ENCODE measurements around the gene RAB7B.

Gene RAB7B

GRCh38 chr1:206014601-206015000 lies 11.4 kb upstream of the RAB7B start:
- DNase-seq (ENCODE audit: low read depth in 2 of 2), result no peak
- H3K4me3 ChIP-seq (replicated peaks in 1 of 2; ENCODE audit: low read depth in 2 of 2, low read length in 2 of 2), result no peak overlapping the region
- TF ChIP-seq, protein P1, sequence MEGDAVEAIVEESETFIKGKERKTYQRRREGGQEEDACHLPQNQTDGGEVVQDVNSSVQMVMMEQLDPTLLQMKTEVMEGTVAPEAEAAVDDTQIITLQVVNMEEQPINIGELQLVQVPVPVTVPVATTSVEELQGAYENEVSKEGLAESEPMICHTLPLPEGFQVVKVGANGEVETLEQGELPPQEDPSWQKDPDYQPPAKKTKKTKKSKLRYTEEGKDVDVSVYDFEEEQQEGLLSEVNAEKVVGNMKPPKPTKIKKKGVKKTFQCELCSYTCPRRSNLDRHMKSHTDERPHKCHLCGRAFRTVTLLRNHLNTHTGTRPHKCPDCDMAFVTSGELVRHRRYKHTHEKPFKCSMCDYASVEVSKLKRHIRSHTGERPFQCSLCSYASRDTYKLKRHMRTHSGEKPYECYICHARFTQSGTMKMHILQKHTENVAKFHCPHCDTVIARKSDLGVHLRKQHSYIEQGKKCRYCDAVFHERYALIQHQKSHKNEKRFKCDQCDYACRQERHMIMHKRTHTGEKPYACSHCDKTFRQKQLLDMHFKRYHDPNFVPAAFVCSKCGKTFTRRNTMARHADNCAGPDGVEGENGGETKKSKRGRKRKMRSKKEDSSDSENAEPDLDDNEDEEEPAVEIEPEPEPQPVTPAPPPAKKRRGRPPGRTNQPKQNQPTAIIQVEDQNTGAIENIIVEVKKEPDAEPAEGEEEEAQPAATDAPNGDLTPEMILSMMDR (IDR thresholded peaks at IDR 0.05; ENCODE audit: low read depth, low read length), result no peak

GRCh38 chr1:206013026-206013795 lies 10.0 kb upstream of the RAB7B start:
- no peak for DNase-seq (ENCODE audit: low read depth in 2 of 2)
- no peak overlapping the region for H3K4me3 ChIP-seq (replicated peaks in 1 of 2; ENCODE audit: low read depth in 2 of 2, low read length in 2 of 2)
- TF ChIP-seq, protein P1 (IDR thresholded peaks at IDR 0.05; ENCODE audit: low read depth, low read length), result no peak

DNA sequence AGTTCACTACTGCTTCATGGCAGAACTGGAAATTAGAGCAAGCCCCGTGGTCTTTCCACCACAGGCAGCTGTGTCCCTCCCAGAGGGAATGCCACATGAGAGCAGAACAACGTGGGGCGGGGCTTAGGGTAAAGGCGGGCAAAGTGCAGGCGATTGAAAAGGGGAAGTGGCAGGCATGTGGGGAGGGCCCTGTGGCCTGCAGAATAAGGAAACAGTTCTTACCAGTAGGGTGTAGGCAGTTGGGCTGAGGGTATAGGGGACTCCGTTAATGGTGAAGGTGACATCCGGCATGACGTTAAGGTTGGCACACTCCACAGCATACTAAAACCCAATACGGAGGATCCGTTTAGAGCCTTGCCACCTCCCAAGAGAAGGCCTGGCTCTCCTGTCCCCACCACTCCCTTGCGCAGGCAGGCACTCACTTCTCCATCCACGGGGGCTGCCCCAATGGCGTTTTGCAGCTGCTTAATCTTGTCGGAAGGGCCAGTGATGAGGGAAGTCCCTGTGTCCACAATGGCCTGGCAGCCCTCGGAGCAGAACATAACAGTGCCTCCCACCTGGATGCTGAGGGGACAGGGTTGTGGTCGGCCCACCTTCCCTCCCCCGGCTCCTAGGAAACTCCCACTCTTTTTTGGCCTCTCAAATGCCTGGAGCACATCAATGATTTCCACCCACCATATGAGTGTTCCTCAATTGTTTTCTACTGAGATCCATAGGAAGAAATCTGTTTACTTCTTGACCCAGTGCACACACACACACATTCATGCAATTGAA lies 9.1 kb upstream of the RAB7B start:
- no peak overlapping the region for H3K4me3 ChIP-seq (replicated peaks in 1 of 2; ENCODE audit: low read depth in 2 of 2, low read length in 2 of 2)
- TF ChIP-seq, protein P1 (IDR thresholded peaks at IDR 0.05; ENCODE audit: low read depth, low read length), result no peak
- DNase-seq (ENCODE audit: low read depth in 2 of 2), result no peak

DNA sequence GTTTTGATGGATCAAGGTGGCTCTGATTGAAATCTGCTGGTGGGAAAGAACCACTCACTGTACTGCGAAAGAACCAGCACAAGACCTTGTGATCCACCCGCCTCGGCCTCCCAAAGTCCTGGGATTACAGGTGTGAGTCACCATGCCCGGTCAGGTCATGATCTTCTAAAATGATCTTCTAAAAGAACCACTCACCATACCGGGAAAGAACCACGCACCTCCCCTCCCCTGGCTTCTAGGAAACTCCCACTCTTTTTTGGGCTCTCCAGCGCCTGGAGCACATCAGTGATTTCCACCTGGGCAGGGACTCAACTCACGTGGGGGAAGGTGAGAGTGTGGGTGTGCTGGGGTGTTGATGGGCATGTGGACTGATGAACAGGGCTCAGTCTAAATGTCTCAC lies 7.9 kb upstream of the RAB7B start:
- no peak overlapping the region for H3K4me3 ChIP-seq (replicated peaks in 1 of 2; ENCODE audit: low read depth in 2 of 2, low read length in 2 of 2)
- TF ChIP-seq, protein P1 (IDR thresholded peaks at IDR 0.05; ENCODE audit: low read depth, low read length), result no peak
- DNase-seq (ENCODE audit: low read depth in 2 of 2), result no peak

DNA sequence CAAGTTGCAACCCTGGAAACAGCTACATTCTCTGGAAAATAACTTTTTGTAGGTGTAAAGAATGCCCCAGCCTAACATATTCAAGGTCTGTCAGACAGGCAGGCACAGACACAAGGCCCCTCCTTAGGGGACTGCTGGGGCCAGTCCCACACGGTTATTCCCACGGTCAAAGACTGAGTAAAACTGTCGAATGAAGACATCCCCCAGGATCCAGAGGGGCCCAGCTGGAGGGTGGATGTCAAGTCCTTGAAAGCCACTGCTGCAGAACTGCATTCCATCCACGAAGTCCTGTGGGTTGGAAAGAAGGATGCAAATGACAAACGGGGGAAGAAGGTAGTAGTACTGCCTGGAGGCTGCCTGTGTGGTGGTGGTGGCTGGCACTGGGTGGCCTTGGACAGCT lies 6.9 kb upstream of the RAB7B start:
- TF ChIP-seq, protein P1 (IDR thresholded peaks at IDR 0.05; ENCODE audit: low read depth, low read length), result no peak
- no peak overlapping the region for H3K4me3 ChIP-seq (replicated peaks in 1 of 2; ENCODE audit: low read depth in 2 of 2, low read length in 2 of 2)
- DNase-seq (ENCODE audit: low read depth in 2 of 2), result no peak

GRCh38 chr1:206006946-206007345 lies 3.8 kb upstream of the RAB7B start:
- DNase-seq (ENCODE audit: low read depth in 2 of 2), result no peak
- H3K4me3 ChIP-seq (replicated peaks in 1 of 2; ENCODE audit: low read depth in 2 of 2, low read length in 2 of 2), result no peak overlapping the region
- TF ChIP-seq, protein P1 (IDR thresholded peaks at IDR 0.05; ENCODE audit: low read depth, low read length), result no peak

All from cardiac fibroblast (primary cell).